GM21390 (cell line): Measurements from ENCODE around the gene CFD.
"Not testable (repeated sequence)": the region's sequence is repeated elsewhere in the genome, so short reads cannot be mapped to it uniquely, and the experiment has no call there.

Experiments used
- ATAC-seq: cut with Tn5 transposase; IDR thresholded peaks from one replicate; pipeline ENCODE4 v1.9.1; 2021; ENCODE audit not compliant: unreplicated experiment

CFD gene

DNA sequence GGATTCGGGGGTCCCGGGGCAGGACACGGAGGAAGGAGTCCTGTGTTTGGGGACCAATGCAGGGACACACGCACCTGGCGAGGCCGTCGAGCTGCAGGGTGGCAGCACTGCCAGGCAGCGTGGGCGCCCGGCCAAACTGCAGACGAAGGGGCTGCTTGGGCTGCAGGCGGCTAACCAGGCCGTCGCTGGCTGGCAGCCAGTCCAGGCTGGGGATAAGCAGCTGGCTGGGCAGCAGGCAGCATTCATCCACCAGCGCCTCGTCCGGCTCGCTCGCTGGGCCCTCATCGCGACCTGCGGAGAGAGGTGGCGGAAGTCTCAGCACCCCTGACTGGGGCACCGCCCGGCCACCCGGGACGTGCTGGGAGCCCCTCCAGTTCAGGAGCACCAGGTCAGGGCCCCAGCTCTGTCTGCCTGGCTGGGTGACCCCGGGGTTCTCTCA is 11.5 kb downstream of the CFD start:
- ATAC-seq: no peak

DNA sequence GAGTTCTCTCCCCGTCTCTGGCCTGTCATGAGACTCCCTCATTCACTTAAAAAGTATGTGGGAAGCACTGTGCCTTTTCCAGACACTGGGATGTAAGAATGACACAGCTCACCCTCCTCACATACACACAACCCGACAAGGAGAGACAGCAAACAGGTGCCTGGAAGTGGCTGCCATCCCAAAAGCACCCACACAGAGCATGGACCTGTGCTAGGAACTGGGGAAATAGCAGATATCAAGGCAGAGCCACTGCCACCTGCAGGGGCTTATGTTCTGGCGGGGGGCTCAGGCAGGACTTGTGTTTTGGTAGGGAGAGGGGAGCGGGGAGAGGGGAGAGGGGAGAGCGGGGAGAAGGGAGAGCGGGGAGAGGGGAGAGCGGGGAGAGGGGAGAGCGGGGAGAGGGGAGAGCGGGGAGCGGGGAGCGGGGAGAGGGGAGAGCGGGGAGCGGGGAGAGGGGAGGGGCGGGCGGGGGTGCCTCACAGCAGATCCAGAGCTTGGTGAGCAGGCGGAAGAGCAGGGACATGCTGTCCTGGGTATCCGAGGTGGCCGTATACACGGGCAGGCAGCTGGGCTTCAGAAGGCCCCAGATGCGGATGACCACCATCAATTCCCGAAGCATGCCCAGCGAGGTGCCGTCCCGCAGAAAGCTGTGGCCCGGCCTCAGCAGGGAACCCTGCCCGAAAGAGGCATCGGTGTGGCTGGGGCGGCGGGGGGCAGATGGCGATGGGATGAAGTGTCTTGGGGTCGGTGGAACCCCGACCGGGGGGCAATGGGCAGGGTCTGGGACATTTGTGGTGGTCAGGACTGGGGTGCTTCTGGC is 12.2 kb downstream of the CFD start:
- no peak for ATAC-seq

DNA sequence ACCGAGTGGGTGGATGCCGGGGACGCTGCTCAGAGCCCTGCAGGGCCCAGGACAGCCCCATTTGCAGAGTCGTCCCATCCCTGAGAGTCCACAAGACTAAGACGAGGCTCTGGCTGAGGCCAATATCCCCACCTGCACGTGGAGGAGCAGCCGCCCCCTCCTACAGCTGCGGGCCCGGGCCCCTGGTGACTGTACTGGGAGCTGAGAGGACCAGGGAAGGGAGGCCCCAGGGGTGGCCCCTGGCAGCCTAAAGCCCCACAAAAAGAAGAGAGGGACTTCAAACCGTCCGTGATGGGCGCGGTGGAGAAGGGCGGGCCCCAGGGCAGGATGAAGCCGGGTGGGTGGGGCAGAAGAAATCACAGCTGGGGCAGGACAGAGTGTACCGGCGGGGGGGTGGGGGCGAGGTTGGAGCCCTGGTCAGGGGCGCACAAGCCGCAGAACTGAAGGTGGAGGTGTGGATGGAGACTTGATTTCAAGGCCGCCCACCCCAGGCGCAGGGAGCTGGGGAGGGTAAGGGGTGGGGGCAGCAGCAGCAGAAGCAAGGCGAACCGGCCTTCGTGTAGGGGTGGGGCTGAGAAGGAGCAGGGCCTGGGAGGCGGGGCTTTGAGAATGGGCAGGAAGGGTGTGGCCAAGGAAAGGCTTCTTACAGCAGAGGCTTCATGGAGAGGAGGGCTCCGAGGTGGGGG is 12.9 kb downstream of the CFD start:
- ATAC-seq: no peak

DNA sequence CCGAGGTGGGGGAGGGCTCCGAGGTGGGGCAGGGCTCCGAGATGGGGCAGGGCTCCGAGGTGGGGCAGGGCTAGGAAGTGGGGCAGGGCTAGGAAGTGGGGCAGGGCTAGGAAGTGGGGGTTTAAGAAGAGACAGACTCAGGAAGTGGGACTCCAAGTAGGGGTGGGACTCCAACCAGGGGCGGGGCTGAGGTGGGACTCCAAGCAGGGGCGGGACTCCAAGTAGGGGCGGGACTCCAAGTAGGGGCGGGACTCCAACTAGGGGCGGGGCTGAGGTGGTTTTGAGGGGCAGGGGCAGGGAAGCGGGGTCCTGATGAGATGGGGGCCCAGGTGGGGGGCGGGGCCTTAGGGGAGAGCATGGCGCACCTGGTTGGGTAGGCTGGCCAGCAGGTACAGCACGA is 13.6 kb downstream of the CFD start:
- no peak for ATAC-seq

DNA sequence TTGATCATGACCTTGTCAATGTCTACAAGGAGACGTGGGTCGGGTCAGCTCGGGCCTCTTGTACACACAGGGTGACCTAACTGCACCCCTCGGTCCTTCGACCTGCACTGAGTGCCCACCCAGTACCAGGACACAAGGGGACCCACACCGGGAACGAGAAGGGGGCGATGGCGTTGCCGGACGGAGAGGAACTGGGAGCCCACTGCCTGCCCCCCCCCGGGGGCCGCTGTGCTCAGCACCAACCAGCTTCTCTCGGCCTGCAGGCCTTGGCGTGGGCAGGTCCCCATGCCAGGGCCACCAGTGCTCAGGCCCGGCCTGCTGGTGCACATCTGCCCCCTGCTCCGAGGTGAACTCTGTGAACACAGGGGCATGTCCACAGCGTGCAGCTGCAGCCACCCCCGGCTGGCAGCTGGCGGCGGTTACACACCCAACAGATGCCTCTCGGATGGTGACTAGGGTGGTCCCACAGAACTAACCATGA is 14.1 kb downstream of the CFD start:
- no peak for ATAC-seq

DNA sequence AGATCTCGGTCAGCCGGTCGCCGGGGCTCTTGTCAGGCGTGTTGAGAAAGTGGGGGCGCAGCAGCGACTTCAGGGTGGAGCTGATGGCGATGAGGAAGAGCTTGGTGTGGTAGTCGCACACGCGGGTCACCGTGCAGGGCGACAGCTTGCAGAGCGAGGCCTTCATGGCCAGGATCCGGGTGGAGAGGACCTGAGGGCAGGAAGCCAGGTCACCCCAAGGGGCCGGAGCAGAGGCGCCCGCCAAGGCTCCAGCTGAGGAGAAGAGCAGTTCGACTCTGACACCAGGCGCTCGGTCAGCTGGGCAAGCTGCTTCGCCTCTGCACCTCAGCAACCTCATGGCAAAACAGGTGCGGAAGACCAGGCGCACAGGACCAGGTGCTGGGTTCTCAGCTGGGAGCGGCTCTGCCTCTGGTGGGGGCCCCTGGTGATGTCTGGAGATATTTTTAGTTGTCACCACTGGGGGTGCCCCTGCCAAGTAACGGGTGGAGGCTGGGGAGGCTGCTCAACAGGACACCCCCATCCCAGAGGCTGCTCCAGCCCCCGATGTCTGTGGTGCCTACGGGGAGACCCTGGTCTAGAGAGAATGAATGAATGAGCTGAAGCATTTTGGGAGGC is 15.9 kb downstream of the CFD start:
- ATAC-seq: no peak

DNA sequence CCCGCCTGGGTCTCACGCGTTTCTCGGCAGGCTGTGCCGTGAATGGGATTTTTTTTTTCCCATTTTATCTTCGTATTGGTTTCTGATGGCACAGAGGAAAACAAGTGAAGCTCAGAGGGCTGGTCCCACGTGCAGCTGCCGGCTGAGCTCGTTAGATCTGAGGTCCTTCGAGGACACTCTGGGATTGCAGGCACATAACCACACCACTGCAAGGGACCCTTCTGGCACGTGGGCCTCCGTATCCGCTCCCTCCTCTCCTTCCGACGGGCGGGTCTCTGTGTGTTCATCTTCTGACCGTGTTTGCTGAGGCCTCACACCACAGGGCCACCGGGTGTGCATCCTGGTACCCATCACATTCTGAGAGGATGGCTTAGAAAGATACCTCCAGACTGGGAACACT is 16.6 kb downstream of the CFD start:
- ATAC-seq: no peak

DNA sequence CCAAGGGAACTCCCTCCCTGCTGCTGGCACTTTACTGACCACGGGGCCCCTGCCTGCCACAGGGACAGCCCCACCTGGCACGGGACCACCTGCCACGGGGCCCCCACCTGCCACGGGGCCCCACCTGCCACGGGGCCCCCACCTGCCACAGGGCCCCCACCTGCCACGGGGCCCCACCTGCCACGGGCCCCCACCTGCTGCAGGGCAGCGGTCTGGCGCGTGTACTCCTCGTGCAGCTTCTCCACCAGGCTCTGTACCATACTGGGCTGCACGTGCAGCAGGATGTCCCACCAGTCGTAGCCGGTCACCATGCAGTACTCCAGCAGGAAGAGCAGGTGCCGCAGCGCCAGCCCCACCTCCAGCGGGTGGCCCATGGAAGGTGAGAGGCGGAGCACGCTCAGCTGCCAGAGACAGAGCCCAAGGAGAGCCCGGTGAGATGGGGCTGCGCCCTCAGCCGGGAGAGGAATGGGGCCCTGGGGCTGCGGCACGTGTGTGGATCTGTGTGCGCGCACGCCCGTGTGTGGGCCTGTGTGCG is 17.4 kb downstream of the CFD start:
- ATAC-seq: no peak

DNA sequence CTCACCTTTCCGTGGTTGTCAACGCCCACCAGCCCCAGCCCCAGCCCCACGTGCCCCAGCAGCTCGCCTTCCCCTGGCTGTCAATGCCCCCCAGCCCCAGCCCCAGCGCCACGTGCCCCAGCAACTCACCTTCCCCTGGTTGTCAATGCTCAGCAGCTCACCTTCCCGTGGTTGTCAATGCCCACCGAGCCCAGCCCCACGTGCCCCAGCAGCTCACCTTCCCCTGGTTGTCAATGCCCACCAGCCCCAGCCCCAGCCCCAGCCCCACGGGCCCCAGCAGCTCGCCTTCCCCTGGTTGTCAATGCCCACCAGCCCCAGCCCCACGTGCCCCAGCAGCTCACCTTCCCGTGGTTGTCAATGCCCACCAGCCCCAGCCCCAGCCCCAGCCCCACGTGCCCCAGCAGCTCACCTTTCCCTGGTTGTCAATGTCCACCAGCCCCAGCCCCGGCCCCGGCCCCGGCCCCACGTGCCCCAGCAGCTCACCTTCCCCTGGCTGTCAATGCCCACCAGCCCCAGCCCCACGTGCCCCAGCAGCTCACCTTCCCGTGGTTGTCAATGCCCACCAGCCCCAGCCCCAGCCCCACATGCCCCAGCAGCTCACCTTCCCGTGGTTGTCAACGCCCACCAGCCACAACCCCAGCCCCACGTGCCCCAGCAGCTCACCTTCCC is 18.7 kb downstream of the CFD start:
- not testable (repeated sequence) for ATAC-seq

DNA sequence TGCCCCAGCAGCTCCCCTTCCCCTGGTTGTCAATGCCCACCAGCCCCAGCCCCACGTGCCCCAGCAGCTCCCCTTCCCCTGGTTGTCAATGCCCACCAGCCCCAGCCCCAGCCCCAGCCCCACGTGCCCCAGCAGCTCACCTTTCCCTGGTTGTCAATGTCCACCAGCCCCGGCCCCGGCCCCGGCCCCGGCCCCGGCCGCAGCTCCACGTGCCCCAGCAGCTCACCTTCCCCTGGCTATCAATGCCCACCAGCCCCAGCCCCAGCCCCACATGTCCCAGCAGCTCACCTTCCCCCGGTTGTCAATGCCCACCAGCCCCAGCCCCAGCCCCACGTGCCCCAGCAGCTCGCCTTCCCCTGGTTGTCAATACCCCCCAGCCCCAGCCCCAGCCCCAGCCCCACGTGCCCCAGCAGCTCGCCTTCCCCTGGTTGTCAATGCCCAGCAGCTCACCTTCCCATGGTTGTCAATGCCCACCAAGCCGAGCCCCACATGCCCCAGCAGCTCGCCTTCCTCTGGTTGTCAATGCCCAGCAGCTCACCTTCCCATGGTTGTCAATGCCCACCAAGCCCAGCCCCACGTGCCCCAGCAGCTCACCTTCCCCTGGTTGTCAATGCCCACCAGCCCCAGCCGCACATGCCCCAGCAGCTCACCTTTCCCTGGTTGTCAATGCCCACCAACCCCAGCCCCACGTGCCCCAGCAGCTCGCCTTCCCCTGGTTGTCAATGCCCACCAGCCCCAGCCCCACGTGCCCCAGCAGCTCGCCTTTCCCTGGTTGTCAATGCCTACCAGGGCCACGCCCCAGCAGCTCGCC is 19.5 kb downstream of the CFD start:
- ATAC-seq: not testable (repeated sequence)

DNA sequence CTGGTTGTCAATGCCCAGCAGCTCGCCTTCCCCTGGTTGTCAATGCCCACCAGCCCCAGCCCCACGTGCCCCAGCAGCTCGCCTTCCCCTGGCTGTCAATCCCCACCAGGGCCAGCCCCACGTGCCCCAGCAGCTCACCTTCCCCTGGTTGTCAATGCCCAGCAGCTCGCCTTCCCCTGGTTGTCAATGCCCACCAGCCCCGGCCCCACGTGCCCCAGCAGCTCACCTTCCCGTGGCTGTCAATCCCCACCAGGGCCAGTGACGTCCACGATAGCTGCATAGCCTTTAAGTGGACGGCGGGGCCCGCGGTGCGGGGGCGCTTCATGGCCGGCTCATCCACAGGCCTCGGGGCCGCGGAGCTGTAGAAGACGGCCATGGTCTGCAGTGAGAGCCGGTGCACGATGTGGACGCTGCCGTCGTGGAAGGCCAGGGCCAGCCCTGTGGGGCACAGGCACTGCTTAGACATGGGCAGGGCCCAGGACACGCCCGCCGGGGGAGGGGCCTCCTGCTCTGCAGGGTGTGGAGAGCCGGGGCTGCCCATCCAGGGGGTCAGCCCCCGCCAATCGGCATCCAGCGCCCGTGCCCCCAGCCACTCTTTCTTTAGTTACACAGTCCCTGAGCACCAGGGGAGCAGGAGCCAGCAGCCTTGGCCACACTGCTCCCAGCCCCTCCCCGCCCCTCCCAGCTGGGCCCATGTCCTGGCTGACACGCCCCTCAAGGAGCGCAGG is 20.4 kb downstream of the CFD start:
- ATAC-seq: no peak

DNA sequence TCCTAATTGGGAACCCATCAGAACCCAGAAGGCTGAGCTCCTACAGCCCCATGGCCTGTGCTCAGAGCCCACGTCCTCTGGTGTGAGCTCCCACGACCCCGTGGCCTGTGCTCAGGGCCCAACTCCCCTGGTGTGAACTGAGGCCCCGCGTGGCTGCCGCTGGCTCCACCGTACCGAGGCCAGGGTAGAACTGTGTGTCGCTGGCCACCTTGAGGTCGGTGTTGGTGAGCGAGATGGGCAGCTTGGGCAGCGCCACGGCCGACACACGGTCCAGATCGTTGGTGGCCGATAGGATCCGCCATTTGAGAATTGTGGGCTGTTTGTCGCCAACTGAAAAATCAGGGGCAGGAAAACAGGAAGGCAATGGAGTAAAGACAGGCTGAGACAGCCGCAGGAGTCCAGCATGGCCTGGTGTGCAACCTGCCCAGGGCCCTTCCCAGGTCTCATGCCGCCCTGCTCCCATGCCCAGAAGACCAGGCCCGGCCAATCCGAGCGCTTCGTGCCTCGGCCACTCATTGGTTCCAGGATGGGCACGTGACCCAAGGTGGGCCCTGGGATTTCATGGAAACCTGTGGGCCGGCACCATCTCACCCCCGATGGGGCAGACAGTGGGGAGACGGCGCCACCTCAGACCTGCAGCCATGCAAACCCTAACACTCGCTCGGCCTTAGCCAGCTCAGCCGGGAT is 22.1 kb downstream of the CFD start:
- no peak for ATAC-seq

DNA sequence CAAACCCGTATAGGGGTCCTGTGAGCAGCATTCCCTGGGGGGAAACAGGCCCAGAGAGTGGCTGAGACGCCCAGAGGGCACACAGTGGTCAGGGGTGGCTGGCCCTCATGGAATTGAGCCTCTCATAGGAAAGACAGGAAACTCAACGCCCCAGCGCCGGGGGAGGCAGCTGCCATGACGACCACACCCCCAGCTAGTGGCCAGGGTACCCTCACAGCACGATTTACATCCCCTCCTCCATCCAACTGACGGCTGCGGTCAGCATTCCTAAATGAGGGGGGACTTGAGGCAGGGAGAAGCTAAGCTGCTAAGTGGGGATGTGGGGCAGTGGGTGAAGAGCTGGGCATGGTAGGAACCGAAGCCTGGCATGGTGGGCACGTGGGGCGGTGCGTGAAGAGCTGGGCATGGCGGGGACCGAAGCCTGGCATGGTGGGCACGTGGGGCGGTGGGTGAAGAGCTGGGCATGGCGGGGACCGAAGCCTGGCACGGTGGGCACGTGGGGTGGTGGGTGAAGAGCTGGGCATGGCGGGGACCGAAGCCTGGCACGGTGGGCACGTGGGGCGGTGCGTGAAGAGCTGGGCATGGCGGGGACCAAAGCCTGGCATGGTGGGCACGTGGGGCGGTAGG is 23.5 kb downstream of the CFD start:
- ATAC-seq: no peak

DNA sequence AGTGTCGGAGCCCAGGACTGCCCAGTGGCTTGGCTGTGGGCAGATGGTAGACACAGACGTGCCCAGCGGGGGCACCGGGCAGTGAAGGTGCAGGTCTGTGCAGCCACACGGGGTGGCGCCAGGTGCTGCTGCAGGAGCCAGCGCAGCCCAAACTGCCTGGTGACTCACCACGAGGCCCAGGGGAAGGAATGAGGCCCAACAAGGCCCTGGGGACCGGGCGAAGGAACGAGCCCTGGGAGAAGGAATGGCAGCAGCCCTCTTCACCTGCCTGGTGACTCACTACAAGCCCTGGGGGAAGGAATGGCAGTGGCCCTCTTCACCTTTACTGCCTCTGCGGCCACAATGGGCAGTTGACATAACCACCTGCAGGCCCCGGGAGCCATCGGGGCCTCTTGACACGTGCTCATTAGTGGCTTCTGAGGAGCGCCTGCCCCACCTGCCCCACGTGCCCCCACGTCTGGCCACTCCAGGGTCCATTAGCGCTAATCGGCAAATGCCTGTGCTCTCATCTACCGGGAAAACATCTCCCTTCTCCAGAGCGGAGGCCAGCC is 24.3 kb downstream of the CFD start:
- ATAC-seq: no peak

DNA sequence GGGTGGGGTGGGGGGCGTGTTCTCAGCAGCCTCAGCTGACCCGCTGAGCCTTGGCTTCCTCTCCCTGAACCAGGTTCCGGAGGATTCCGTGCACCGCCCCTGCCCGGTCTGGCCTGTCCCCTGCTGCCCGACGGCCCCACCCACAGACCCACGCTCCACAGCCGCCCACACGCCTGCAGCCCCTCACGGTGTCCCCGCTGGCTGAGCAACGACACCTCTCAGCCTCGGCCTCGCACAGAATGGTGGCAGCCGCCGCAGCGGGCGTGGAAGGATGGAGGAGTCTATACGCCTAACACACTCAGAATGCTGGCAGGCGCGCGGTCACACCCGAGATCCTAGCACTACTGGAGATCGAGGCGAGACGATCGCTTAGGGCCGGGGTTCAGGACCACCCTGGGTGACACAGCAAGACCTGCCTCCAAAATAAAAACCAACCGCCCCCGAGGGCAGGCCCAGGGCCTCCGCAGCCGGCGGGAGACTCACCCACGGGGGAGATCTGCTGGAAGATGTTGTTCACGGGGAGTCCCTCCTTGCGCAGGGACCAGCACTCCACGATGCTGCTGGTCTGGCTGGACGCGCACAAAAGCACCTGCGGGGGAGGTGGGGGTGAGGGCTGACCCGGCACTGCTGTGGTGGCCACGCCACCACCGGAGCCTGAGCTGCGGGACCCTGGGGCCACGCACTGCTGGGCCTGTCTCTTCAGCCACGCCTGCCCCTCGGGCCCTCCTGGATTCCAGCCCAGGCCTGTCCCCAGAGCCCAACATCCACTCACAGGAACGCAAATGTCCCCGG is 25.2 kb downstream of the CFD start:
- no peak for ATAC-seq

DNA sequence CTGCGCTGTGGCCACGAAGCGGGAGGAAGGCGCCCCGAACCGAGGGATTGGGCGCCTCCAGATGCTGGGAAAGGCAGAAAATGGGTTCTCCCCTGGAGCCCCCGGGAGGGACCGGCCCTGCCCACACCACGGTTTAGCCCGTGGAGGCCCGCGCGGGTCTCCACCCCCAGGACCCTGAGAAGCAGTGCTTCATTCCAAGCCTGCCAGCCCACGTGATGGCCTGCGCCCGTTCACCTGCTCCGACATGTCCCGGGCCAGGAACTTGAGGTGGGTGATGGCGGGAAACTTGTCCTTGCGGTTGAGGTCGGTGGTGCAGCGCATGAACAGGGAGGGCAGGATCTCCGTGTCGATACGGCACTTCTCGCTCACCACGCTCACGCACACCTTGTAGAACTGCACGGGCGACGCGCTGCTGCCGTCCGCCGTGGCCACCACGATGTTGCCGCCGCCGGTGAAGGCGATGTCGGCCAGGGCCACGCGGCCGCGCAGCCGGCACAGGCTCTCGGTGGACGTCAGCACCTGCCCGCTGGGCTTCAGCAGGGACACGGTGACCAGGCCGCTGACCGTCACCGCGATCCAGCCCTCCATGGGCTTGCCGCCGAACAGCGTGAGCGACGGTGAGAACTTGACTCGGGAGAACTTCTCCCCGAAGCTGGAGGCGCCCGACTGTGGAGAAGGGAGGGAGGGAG is 26.2 kb downstream of the CFD start:
- ATAC-seq: no peak

DNA sequence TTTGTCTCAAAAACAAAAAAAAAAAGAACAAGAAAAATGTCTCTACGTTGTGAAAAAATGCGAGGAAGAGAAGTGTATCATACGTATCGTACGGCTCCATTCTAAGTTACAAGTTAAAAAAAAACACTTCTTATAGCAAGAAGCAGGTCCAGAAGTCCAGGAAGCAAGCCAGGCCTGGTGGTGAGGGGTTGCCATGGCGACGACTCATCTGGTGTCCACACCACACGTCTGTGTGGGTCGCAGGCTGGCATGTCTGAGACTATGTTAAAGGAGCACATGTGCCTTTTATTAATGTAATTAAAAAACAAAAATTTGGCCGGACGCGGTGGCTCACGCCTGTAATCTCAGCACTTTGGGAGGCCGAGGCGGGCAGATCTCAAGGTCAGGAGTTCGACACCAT is 27.6 kb downstream of the CFD start:
- ATAC-seq: no peak
